Panc1 (cell line): ENCODE results near the gene INF2.

Experiments
- CTCF ChIP-seq: fragments of 450-650 bp; IDR thresholded peaks from 2 replicates; pipeline ENCODE4 v1.5.1; 2017; ENCODE audit warnings: mild to moderate bottlenecking
- POLR2AphosphoS5 ChIP-seq: IDR thresholded peaks from 2 replicates; pipeline ENCODE4 v1.6.1; 2012; ENCODE audit warnings: mild to moderate bottlenecking, low read depth, low read length, moderate library complexity
- REST ChIP-seq, 2 experiments: IDR thresholded peaks; 2 replicates each; pipeline ENCODE4 v1.6.1; 2011 to 2012; ENCODE audit warnings: low read depth in 2 of 2, control low read depth in 1 of 2, low read length in 1 of 2, mild to moderate bottlenecking in 1 of 2, moderate library complexity in 1 of 2; ENCODE audit not compliant: insufficient read depth in 1 of 2
- SIN3A ChIP-seq: IDR thresholded peaks from 2 replicates; pipeline ENCODE4 v1.6.1; 2012; ENCODE audit warnings: low read depth, mild to moderate bottlenecking, low read length, moderate library complexity, borderline replicate concordance; ENCODE audit not compliant: insufficient read depth
- TCF7L2 ChIP-seq: IDR thresholded peaks from 2 replicates; pipeline ENCODE4 v1.6.1; 2011; ENCODE audit warnings: mild to moderate bottlenecking, low read depth, low read length, inconsistent platforms

DNA sequence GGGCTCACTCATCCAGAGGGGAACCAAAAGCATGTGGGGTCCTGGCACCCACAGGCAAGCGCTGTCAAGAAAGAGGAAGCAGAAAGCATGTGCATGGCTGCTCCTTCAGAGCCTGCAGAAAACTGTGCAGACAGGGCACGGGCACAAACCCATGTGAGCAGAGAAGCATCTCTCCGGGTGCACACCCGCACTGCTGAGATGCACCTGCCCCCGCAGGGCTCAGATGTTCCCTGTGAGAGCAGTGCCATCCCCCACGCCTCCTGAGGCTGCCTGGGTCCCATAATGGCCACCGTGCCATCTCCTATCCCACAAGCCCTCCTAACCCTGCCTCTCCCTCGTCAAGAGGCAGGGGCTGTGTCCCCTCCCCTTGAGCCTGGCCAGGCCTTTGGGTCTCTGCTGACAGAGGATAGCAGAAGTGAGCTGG, 32.3 kb upstream of the INF2 start:
- TF ChIP-seq CTCF: no peak
- TF ChIP-seq REST (IDR thresholded peaks at IDR 0.05; ENCODE audit: insufficient read depth in 1 of 2, low read depth in 2 of 2, low read length in 1 of 2): no peak
- no peak for TF ChIP-seq SIN3A
- TF ChIP-seq POLR2AphosphoS5: no peak
- TF ChIP-seq TCF7L2: no peak
